Thyroid gland (tissue), 4 donors: ENCODE measurements around the gene HHAT.

Source experiments
- POLR2A ChIP-seq, 2 donors: fragments of 450-650 bp; IDR thresholded peaks; one replicate each; pipeline ENCODE4 v1.6.1; 2017; ENCODE audit warnings: antibody characterized with exemption in 2 of 2, mild to moderate bottlenecking in 2 of 2, moderate library complexity in 1 of 2
- TF ChIP-seq, protein P1 (sequence below), 6 experiments: fragments of 200-600 bp in 3 of 6; fragments of 450-650 bp in 3 of 6; sonication (generic) in 3 of 6; IDR thresholded peaks; one replicate each; pipeline ENCODE4 v1.5.1; 2016 to 2019; ENCODE audit warnings: antibody characterized with exemption in 6 of 6, mild to moderate bottlenecking in 2 of 6, inconsistent platforms in 1 of 6, moderate library complexity in 1 of 6

- TF ChIP-seq, protein P1, sequence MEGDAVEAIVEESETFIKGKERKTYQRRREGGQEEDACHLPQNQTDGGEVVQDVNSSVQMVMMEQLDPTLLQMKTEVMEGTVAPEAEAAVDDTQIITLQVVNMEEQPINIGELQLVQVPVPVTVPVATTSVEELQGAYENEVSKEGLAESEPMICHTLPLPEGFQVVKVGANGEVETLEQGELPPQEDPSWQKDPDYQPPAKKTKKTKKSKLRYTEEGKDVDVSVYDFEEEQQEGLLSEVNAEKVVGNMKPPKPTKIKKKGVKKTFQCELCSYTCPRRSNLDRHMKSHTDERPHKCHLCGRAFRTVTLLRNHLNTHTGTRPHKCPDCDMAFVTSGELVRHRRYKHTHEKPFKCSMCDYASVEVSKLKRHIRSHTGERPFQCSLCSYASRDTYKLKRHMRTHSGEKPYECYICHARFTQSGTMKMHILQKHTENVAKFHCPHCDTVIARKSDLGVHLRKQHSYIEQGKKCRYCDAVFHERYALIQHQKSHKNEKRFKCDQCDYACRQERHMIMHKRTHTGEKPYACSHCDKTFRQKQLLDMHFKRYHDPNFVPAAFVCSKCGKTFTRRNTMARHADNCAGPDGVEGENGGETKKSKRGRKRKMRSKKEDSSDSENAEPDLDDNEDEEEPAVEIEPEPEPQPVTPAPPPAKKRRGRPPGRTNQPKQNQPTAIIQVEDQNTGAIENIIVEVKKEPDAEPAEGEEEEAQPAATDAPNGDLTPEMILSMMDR (IDR thresholded peaks at IDR 0.05) = no peak
- TF ChIP-seq POLR2A (IDR thresholded peaks at IDR 0.05) = no peak
Observed at GRCh38 chr1:210603123-210603522, 274.4 kb downstream of the HHAT start.
